ENCODE results near the gene EBF4.

Gene EBF4, protein sequence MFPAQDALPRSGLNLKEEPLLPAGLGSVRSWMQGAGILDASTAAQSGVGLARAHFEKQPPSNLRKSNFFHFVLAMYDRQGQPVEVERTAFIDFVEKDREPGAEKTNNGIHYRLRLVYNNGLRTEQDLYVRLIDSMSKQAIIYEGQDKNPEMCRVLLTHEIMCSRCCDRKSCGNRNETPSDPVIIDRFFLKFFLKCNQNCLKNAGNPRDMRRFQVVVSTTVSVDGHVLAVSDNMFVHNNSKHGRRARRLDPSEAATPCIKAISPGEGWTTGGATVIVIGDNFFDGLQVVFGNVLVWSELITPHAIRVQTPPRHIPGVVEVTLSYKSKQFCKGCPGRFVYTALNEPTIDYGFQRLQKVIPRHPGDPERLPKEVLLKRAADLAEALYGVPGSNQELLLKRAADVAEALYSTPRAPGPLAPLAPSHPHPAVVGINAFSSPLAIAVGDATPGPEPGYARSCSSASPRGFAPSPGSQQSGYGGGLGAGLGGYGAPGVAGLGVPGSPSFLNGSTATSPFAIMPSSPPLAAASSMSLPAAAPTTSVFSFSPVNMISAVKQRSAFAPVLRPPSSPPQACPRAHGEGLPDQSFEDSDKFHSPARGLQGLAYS

DNA sequence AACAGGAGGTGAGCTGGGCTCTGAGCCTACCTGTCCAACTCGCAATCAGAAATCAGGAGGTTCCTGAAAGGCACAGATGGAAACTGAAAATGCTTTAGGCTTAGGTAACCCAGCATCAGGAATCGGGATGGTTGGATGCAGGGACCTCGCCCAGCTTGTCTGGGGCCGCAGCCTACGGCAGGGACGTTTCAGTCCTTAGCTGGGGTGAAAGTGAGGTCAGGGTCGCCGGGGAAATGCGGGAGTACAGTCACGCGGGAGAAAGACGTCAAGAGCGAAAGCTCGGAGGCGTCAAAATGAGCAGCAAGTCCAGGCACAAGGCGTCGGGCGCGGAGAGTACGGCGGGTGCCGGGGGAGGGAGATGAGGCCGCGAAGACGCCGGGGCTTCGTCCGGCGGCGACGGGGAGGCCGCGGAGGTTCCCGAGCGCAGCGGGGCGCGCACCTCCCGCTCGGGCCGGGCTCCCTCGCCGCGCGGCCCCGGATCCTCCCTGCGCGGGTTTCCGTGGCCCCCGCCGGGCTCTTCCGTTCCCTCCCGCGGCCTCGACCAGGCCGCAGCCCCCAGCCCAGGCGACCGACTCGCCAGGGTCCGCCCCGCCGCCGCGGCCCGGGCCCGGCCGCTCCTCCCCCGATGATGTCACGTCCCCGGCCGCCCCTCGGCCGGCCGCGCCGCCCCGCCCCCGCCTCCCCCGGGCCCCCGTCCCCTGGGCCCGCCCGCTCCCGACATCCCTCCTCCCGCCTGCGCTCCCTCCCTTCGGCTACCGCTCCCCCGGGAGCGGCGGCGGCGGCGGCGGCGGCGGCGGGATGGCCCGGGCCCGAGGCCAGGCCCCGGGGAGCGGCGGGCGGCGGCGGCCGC is at the start of gene EBF4:
EBF4 (plus strand) TSS at position 745 of the 850 bp plus-strand sequence. CDS start 866 bp downstream, outside the sequence.
- no peak for DNase-seq (ENCODE audit: low read depth in 1 of 2, low spot score in 1 of 2)

GRCh38 chr20:2643708-2644107 is 48.9 kb upstream of the EBF4 start:
- no peak for DNase-seq (ENCODE audit: low read depth in 1 of 2, low spot score in 1 of 2)

DNA sequence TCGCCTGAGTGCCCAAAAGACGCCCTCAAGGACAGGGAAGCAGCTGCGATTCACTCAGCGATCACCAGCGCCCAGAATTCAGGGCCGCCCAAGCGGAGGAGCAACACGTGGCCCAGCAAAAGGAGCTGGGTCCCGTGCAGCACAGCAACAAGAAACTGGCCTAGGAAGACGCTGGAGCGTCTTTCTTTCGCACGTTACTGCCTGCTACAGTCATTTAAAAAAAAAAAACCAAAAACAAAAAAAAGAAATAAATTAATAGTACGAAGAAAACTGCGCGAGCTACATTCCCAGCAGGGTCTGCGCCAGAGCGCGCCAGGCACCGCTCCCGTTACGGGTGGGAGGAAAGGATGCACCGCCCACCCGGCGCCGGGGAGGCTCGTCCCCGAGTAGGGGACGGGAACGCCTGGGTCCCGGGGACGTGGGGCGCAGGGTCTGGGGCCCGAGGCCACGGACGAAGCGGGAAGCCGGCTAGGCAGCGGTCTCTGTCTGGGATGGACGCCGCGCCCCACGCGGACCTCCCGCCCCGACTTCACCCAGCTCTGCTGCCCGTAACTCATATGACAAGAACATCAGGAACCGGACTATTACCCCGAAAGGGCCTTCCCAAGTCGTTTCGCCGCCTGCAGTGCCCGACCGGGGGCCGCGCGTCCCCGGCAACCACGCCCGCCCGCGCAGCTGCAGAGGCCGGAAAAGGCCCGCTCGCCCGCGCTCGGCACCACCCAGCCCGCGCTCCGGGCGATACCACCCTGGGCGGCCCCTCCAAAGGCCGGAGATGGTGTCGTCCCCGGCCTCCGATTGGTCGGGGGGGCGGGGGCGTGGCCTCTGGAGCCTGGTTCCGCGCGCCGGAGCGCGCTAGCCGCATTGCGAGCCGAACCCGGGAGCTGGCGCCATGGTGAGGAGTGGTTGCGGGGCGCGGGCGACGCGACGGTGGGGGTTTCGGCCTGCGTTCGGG is 40.5 kb upstream of the EBF4 start, which contains the start of gene NOP56:
NOP56 (plus strand) TSS at position 861 of the 952 bp plus-strand sequence; CDS start at position 890, 29 bp downstream.
- peak; percentile 92 for DNase-seq (ENCODE audit: low read depth in 1 of 2, low spot score in 1 of 2)

GRCh38 chr20:2652724-2653555 is 39.6 kb upstream of the EBF4 start:
- DNase-seq (ENCODE audit: low read depth in 1 of 2, low spot score in 1 of 2) = no peak

- DNase-seq (ENCODE audit: low read depth in 1 of 2, low spot score in 1 of 2) = no peak
Measured at GRCh38 chr20:2653556-2654383, 38.8 kb upstream of the EBF4 start.

- DNase-seq (ENCODE audit: low read depth in 1 of 2, low spot score in 1 of 2) = no peak
Measured at GRCh38 chr20:2654384-2654822, 38.2 kb upstream of the EBF4 start.

- no peak for DNase-seq (ENCODE audit: low read depth in 1 of 2, low spot score in 1 of 2)
Measured at GRCh38 chr20:2654831-2655230, 37.7 kb upstream of the EBF4 start.

DNA sequence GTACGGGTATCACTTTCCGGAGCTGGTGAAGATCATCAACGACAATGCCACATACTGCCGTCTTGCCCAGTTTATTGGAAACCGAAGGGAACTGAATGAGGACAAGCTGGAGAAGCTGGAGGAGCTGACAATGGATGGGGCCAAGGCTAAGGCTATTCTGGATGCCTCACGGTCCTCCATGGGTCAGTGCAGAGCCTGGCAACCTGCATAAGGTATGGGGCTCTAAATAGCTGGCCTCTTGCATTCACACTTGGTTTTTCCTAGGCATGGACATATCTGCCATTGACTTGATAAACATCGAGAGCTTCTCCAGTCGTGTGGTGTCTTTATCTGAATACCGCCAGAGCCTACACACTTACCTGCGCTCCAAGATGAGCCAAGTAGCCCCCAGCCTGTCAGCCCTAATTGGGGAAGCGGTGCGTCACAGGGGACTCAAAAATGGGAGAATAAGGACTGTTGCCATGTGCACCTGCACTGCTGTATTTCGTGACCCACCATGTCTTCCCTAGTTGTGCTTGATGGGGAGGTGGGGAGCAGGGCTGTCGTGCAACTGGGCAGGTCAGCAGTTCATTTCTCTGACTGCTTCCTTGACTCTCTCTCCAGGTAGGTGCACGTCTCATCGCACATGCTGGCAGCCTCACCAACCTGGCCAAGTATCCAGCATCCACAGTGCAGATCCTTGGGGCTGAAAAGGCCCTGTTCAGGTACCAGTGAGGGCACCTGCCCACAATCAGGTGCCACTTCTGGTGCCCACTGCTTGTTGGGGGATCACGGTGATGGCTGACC is 37.1 kb upstream of the EBF4 start:
- DNase-seq (ENCODE audit: low read depth in 1 of 2, low spot score in 1 of 2) = no peak

DNA sequence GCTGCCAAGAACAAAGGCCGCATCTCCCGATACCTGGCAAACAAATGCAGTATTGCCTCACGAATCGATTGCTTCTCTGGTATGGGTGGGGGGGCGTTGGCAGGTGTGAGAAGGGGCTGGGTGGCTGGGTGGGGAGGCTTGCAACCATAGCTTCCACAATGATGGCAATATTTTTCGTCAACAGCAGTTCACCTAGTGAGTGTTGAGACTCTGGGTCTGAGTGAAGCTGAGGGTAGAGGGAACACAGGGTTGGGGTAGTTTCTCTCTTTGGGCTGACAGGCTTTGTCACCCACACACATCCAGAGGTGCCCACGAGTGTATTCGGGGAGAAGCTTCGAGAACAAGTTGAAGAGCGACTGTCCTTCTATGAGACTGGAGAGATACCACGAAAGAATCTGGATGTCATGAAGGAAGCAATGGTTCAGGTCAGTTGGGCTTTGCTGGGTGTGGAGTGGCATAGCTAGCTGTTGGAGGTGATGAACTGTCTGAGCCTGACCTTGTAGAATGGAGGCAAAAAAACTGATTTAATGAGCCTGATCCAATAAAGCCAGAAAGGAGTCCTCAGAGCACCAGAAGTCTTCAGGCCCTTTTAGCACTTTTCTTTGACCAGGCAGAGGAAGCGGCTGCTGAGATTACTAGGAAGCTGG is 36.0 kb upstream of the EBF4 start:
- no peak for DNase-seq (ENCODE audit: low read depth in 1 of 2, low spot score in 1 of 2)

GRCh38 chr20:2657241-2657640 is 35.3 kb upstream of the EBF4 start:
- no peak for DNase-seq (ENCODE audit: low read depth in 1 of 2, low spot score in 1 of 2)

DNA sequence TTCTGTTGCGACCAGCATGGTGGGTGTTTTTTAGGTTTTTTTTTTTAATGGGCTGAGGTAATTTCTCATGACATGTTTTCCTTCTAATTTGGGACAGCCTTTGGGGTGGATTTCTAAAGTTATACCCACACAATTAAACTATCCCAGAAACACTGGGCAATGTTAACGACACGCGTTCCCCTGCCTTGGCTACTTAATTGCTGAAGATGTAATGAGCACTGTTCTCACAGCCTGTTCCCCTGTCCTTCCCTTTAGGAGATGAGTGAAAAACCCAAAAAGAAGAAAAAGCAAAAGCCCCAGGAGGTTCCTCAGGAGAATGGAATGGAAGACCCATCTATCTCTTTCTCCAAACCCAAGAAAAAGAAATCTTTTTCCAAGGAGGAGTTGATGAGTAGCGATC is 34.9 kb upstream of the EBF4 start:
- DNase-seq (ENCODE audit: low read depth in 1 of 2, low spot score in 1 of 2) = no peak

DNA sequence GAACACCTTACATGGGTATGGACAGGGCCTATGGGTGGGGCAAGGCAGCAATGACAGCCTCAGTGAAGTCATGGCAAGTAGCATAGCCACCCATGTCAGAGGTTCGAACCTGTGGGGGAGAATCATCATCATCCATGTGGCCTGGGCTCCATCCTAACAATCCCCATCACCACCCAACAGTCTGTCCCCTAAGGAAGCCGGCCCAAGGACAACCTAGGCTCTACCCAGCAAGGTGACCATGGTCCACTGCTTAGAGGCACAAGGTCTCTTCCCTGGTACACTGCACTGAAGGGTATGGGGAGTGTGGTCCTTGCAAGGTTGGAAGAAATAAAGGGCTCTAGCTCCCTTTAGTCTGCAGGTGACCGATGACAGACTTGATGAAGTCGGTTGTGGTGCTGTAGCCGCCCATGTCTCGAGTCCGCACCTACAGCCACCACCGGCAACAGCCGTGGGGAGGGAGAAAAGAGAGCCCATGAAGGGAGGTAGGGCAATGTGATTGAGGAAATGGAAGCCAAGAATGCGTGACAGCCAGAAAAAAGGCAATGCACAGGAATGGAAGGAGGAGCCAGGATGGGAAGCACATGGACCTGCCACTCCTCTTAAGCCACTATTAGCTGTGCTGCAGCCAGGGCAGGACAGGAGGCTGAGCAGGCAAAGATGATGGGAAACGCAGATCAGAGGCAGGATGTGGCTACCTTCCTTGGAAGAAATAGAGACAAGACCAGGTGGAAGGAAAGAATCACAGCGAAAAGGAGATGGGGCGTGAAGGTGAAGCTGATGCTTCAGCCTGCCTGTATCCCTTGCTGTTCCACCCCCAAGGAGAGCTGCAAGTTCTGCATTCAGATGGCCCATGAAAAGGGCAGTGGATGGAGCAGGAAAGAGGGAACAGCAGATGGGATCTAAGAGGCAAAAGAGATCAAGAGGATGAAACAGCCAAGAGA is 33.9 kb upstream of the EBF4 start:
- DNase-seq (ENCODE audit: low read depth in 1 of 2, low spot score in 1 of 2) = no peak

DNA sequence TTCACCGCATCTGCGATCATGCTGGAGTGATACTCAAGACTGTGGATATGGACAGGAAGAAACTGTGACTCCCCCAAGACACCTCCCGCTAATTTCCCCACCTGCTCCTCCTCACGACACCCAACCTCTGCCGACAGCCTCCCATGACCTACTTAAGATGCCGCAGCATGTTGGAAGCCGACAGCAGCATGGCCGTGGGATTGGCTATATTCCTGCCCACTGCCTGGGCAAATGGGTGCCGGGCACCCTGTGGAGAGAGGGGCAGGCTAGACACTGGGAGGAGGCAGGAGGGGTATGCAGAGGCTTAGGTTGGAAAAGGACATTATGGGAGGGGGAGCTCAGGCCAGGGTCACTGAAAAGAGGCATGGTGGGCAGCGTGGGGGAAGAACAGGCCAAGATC is 33.0 kb upstream of the EBF4 start:
- DNase-seq (ENCODE audit: low read depth in 1 of 2, low spot score in 1 of 2) = no peak

- DNase-seq (ENCODE audit: low read depth in 1 of 2, low spot score in 1 of 2) = no peak
Measured at GRCh38 chr20:2663364-2663886, 29.2 kb upstream of the EBF4 start.

GRCh38 chr20:2663887-2664719 is 28.5 kb upstream of the EBF4 start, which contains the start of gene IDH3B:
IDH3B (minus strand) TSS chr20:2664216; CDS start chr20:2664188, 28 bp downstream.
- peak; percentile 87 to 88 for DNase-seq (ENCODE audit: low read depth in 1 of 2, low spot score in 1 of 2)
